Epithelial cell of prostate (primary cell): ENCODE results near the gene NKD2.
"Not testable (repeated sequence)": the region's sequence is repeated elsewhere in the genome, so short reads cannot be mapped to it uniquely, and the experiment has no call there.

Experiments used
- DNase-seq: peaks from one replicate; pipeline ENCODE4 v3.0.0-alpha.2; 2011; ENCODE audit warnings: low read depth, low spot score
- H3K27ac ChIP-seq: fragments of 450-650 bp; 2 replicates; pipeline ENCODE4 v1.5.1; 2017; ENCODE audit warnings: mild to moderate bottlenecking

Gene NKD2

GRCh38 chr5:1008451-1009358 lies at the start of gene NKD2:
Gene NKD2 (plus strand): TSS chr5:1008802. CDS start chr5:1009058, 256 bp downstream.
- H3K27ac ChIP-seq, result no peak within 1 kb of the TSS
- DNase-seq, result no peak

GRCh38 chr5:959581-960531 lies 48.7 kb upstream of the NKD2 start:
- DNase-seq, result no peak

GRCh38 chr5:960551-960950 lies 48.1 kb upstream of the NKD2 start:
- no peak overlapping the region for H3K27ac ChIP-seq
- no peak for DNase-seq

More at GRCh38 chr5:959581-960531, 48.7 kb upstream of the NKD2 start:
- H3K27ac ChIP-seq, result no peak overlapping the region

GRCh38 chr5:961002-961710 lies 47.4 kb upstream of the NKD2 start:
- no peak for DNase-seq
- H3K27ac ChIP-seq, result no peak overlapping the region

GRCh38 chr5:961711-962240 lies 46.8 kb upstream of the NKD2 start:
- H3K27ac ChIP-seq, result no peak overlapping the region
- no peak for DNase-seq

- H3K27ac ChIP-seq, result no peak overlapping the region
- DNase-seq, result no peak
These were observed 46.2 kb upstream of the NKD2 start for GRCh38 chr5:962386-962785.

GRCh38 chr5:962801-963200 lies 45.8 kb upstream of the NKD2 start:
- no peak for DNase-seq
- H3K27ac ChIP-seq, result no peak overlapping the region

- DNase-seq, result no peak
- no peak overlapping the region for H3K27ac ChIP-seq
These were observed 45.3 kb upstream of the NKD2 start for GRCh38 chr5:963310-963672.

GRCh38 chr5:963673-964531 lies 44.7 kb upstream of the NKD2 start:
- no peak for DNase-seq
- no peak overlapping the region for H3K27ac ChIP-seq

- no peak for DNase-seq
- no peak overlapping the region for H3K27ac ChIP-seq
These were observed 43.8 kb upstream of the NKD2 start for GRCh38 chr5:964821-965220.

- no peak for DNase-seq
- no peak overlapping the region for H3K27ac ChIP-seq
These were observed 42.8 kb upstream of the NKD2 start for GRCh38 chr5:965604-966344.

GRCh38 chr5:966345-966710 lies 42.3 kb upstream of the NKD2 start:
- no peak overlapping the region for H3K27ac ChIP-seq
- no peak for DNase-seq

GRCh38 chr5:966941-967340 lies 41.7 kb upstream of the NKD2 start:
- no peak overlapping the region for H3K27ac ChIP-seq
- no peak for DNase-seq

- no peak for DNase-seq
- no peak overlapping the region for H3K27ac ChIP-seq
These were observed 39.7 kb upstream of the NKD2 start for GRCh38 chr5:968881-969280.

- no peak overlapping the region for H3K27ac ChIP-seq
- DNase-seq, result no peak
These were observed 39.2 kb upstream of the NKD2 start for GRCh38 chr5:969408-969839.

GRCh38 chr5:972575-972974 lies 36.0 kb upstream of the NKD2 start:
- not testable (repeated sequence) for H3K27ac ChIP-seq, DNase-seq

GRCh38 chr5:976849-977751 lies 31.5 kb upstream of the NKD2 start:
- no peak overlapping the region for H3K27ac ChIP-seq
- no peak for DNase-seq

GRCh38 chr5:978054-978453 lies 30.5 kb upstream of the NKD2 start:
- no peak overlapping the region for H3K27ac ChIP-seq
- DNase-seq, result no peak
